BE2C (cell line): Measurements from ENCODE around the gene NT5E.

Experiments used
- DNase-seq: peaks from one replicate; pipeline ENCODE4 v3.0.0-alpha.2; 2020
- H3K27me3 ChIP-seq: fragments of 250-450 bp; sonication (Bioruptor Pico); 2 replicates; pipeline ENCODE4 v1.5.1; 2020; ENCODE audit warnings: mild to moderate bottlenecking
- H3K36me3 ChIP-seq: fragments of 250-450 bp; sonication (Bioruptor Pico); 2 replicates; pipeline ENCODE4 v1.5.1; 2020; ENCODE audit warnings: mild to moderate bottlenecking
- H3K4me1 ChIP-seq: fragments of 250-450 bp; sonication (Bioruptor Pico); 2 replicates; pipeline ENCODE4 v1.5.1; 2020
- H3K4me3 ChIP-seq: 2 replicates; pipeline ENCODE4 v1.5.1; 2011; ENCODE audit warnings: low read depth, low read length
- H3K9me3 ChIP-seq: fragments of 250-450 bp; sonication (Bioruptor Pico); 2 replicates; pipeline ENCODE4 v1.5.1; 2020
- TF ChIP-seq, protein P1 (sequence below): IDR thresholded peaks from 2 replicates; pipeline ENCODE4 v1.5.1; 2012; ENCODE audit warnings: mild to moderate bottlenecking, low read depth, low read length

NT5E gene

DNA sequence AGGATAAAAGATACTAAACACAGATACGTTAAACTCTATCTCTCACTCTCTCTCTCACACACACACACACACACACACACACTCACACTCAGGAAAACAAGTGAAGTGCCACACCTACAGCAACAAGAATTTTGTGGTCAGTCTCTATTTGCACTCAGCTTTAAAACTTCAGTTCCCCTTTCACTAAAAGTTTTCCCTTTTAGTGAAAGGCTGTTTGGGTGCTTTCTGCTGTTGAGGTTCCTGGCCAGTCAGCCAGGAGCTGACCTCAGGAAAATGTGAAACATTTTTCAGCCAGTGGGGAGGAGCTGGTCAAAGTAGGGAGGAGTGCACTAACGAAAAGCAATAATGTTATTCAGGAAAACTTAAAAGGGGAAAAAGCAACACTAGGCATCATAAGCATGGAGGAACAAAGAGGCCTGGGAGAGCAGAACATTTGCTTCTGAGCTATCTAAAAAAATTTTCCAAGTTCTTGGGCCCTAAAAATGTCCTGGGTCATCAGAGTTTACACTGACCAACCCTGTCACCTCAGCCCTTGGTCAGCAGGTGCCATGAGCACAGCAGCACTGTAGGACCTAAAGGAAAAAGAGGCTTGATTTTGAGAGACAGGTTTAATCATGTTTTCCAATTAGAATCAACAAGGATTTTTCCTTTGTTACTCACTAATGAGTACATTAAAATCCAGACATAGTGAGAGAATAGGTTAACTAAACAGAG lies 30.7 kb upstream of the NT5E start:
- TF ChIP-seq, protein P1, sequence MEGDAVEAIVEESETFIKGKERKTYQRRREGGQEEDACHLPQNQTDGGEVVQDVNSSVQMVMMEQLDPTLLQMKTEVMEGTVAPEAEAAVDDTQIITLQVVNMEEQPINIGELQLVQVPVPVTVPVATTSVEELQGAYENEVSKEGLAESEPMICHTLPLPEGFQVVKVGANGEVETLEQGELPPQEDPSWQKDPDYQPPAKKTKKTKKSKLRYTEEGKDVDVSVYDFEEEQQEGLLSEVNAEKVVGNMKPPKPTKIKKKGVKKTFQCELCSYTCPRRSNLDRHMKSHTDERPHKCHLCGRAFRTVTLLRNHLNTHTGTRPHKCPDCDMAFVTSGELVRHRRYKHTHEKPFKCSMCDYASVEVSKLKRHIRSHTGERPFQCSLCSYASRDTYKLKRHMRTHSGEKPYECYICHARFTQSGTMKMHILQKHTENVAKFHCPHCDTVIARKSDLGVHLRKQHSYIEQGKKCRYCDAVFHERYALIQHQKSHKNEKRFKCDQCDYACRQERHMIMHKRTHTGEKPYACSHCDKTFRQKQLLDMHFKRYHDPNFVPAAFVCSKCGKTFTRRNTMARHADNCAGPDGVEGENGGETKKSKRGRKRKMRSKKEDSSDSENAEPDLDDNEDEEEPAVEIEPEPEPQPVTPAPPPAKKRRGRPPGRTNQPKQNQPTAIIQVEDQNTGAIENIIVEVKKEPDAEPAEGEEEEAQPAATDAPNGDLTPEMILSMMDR = no peak
- H3K36me3 ChIP-seq = no peaks in the 10 kb centered on the region
- peaks cover 7% of the 10 kb centered on the region for H3K4me1 ChIP-seq
- no peaks in the 10 kb centered on the region for H3K27me3 ChIP-seq
- no peaks in the 10 kb centered on the region for H3K9me3 ChIP-seq
- H3K4me3 ChIP-seq = no peak overlapping the region
- DNase-seq = no peak

- H3K9me3 ChIP-seq = 0 out of 2 replicates have a peak, but pooled peaks cover 2% of the 10 kb centered on the region
- DNase-seq = no peak
- TF ChIP-seq, protein P1 = no peak
- H3K27me3 ChIP-seq = no peaks in the 10 kb centered on the region
- H3K4me3 ChIP-seq = no peak overlapping the region
- no peaks in the 10 kb centered on the region for H3K36me3 ChIP-seq
- peaks cover 7% of the 10 kb centered on the region for H3K4me1 ChIP-seq
These were observed 29.3 kb upstream of the NT5E start for GRCh38 chr6:85420551-85420950.

DNA sequence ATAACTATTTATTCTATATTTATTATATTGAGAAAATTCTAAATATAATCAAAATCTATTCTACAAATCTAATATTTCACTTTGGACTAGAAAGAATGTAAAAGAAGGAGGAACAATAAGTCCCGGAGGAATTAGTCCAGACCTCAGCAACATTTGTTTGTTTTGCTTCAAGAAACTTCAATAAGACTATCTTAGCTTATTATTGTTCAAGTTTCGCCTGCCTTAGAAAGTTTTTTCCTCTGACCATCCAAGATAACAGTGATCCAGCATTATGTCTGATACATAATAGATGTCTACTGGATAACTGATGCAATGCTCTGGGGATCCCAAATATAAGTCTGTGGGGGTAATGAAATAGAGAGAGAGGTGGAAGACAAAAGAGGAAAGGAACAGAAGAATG lies 28.7 kb upstream of the NT5E start:
- H3K9me3 ChIP-seq = 0 out of 2 replicates have a peak, but pooled peaks cover 2% of the 10 kb centered on the region
- no peak for DNase-seq
- TF ChIP-seq, protein P1 = no peak
- no peaks in the 10 kb centered on the region for H3K27me3 ChIP-seq
- H3K4me3 ChIP-seq = no peak overlapping the region
- H3K36me3 ChIP-seq = no peaks in the 10 kb centered on the region
- H3K4me1 ChIP-seq = peaks cover 7% of the 10 kb centered on the region

- Histone ChIP-seq H3K36me3 (no peaks in the 10 kb centered on the region), H3K4me3 (no peak overlapping the region), H3K27me3 (no peaks in the 10 kb centered on the region), H3K9me3 (0 out of 2 replicates have a peak, but pooled peaks cover 2% of the 10 kb centered on the region), H3K4me1 (peaks cover 7% of the 10 kb centered on the region)
- DNase-seq = no peak
- TF ChIP-seq, protein P1 = no peak
These were observed 27.9 kb upstream of the NT5E start for GRCh38 chr6:85421972-85422371.

- TF ChIP-seq, protein P1 = no peak
- Histone ChIP-seq H3K4me3 (no peak overlapping the region), H3K36me3 (no peaks in the 10 kb centered on the region), H3K4me1 (peaks cover 7% of the 10 kb centered on the region), H3K9me3 (0 out of 2 replicates have a peak, but pooled peaks cover 2% of the 10 kb centered on the region), H3K27me3 (no peaks in the 10 kb centered on the region)
- DNase-seq = no peak
These were observed 26.9 kb upstream of the NT5E start for GRCh38 chr6:85422996-85423395.

- Histone ChIP-seq H3K9me3 (0 out of 2 replicates have a peak, but pooled peaks cover 2% of the 10 kb centered on the region), H3K27me3 (no peaks in the 10 kb centered on the region), H3K36me3 (no peaks in the 10 kb centered on the region), H3K4me3 (no peak overlapping the region), H3K4me1 (no peaks in the 10 kb centered on the region)
- TF ChIP-seq, protein P1 = no peak
- no peak for DNase-seq
These were observed 24.9 kb upstream of the NT5E start for GRCh38 chr6:85424981-85425380.
